GM23338 (cell line): ENCODE data around the gene SMU1.

Experiments used
- CREB1 ChIP-seq: fragments of 250-450 bp; sonication (Bioruptor Pico); IDR thresholded peaks from 2 replicates; pipeline ENCODE4 v1.5.0; 2020; ENCODE audit warnings: low read depth, mild to moderate bottlenecking, moderate library complexity
- EZH2 ChIP-seq: fragments of 200-600 bp; sonication (generic); IDR thresholded peaks from one replicate; pipeline ENCODE4 v1.8.0; 2017; ENCODE audit warnings: antibody characterized with exemption, mild to moderate bottlenecking, low read depth; ENCODE audit not compliant: unreplicated experiment
- EZH2phosphoT487 ChIP-seq: fragments of 200-600 bp; sonication (generic); IDR thresholded peaks from one replicate; pipeline ENCODE4 v1.8.1; 2018; ENCODE audit warnings: antibody characterized with exemption; ENCODE audit not compliant: unreplicated experiment
- JUNB ChIP-seq: IDR thresholded peaks from one replicate; pipeline ENCODE4 v1.6.1; 2016; ENCODE audit warnings: antibody characterized with exemption; ENCODE audit not compliant: unreplicated experiment
- POLR2AphosphoS5 ChIP-seq: IDR thresholded peaks from 2 replicates; pipeline ENCODE4 v1.6.1; 2016; ENCODE audit warnings: antibody characterized with exemption, low read depth
- ZNF114 ChIP-seq: fragments of 250-450 bp; sonication (Bioruptor Pico); IDR thresholded peaks from 2 replicates; pipeline ENCODE4 v1.5.0; 2020; ENCODE audit warnings: mild to moderate bottlenecking, moderate library complexity
- ZNF331 ChIP-seq: fragments of 250-450 bp; sonication (Bioruptor Pico); IDR thresholded peaks from 2 replicates; pipeline ENCODE4 v1.5.0; 2020; ENCODE audit warnings: low read depth, mild to moderate bottlenecking, moderate library complexity
- TF ChIP-seq, protein P1 (sequence below), 2 experiments: fragments of 200-600 bp in 1 of 2; sonication (generic) in 1 of 2; conservative IDR thresholded peaks; 2 replicates each; pipeline versions ENCODE4 v1.5.1 to v1.6.1; 2016 to 2017; ENCODE audit warnings: antibody characterized with exemption in 2 of 2, low read depth in 2 of 2, mild to moderate bottlenecking in 2 of 2, moderate library complexity in 1 of 2
- TF ChIP-seq, protein P2 (sequence below): IDR thresholded peaks from one replicate; pipeline ENCODE4 v1.6.1; 2018; ENCODE audit warnings: antibody characterized with exemption; ENCODE audit not compliant: unreplicated experiment
- TF ChIP-seq, protein P3 (sequence below): fragments of 250-450 bp; sonication (Bioruptor Pico); IDR thresholded peaks from 2 replicates; pipeline ENCODE4 v1.5.0; 2020; ENCODE audit warnings: mild to moderate bottlenecking, moderate library complexity
- TF ChIP-seq, protein P4 (sequence below): IDR thresholded peaks from 2 replicates; pipeline ENCODE4 v1.6.1; 2016; ENCODE audit warnings: antibody characterized with exemption

DNA sequence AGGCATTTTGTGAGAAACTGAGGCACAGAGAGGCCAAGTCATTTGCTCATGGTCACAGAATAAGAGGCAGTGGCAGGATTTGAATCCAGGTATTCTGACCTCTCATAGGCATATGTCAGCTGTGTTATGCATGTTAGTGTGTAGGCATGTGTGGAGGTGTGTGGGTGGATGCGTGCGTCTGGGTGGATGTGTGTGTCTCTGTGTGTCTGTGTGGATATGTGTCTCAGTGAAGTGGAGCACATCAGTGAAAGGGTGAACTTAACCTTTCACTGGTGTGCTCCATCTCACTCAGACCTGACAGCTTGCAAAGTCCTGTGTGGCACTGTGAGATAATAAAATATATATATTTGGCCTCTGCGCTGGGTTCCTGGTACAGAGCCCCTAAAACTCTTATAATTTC lies 32.0 kb upstream of the SMU1 start:
- TF ChIP-seq POLR2AphosphoS5 (no peak), CREB1 (no peak), EZH2 (no peak), EZH2phosphoT487 (no peak), ZNF331 (no peak), ZNF114 (CRISPR knock-in tag) (no peak), JUNB (no peak)
- TF ChIP-seq, protein P1, sequence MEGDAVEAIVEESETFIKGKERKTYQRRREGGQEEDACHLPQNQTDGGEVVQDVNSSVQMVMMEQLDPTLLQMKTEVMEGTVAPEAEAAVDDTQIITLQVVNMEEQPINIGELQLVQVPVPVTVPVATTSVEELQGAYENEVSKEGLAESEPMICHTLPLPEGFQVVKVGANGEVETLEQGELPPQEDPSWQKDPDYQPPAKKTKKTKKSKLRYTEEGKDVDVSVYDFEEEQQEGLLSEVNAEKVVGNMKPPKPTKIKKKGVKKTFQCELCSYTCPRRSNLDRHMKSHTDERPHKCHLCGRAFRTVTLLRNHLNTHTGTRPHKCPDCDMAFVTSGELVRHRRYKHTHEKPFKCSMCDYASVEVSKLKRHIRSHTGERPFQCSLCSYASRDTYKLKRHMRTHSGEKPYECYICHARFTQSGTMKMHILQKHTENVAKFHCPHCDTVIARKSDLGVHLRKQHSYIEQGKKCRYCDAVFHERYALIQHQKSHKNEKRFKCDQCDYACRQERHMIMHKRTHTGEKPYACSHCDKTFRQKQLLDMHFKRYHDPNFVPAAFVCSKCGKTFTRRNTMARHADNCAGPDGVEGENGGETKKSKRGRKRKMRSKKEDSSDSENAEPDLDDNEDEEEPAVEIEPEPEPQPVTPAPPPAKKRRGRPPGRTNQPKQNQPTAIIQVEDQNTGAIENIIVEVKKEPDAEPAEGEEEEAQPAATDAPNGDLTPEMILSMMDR (conservative IDR thresholded peaks at IDR 0.05; ENCODE audit: low read depth in 2 of 2), result no peak
- TF ChIP-seq, protein P2, sequence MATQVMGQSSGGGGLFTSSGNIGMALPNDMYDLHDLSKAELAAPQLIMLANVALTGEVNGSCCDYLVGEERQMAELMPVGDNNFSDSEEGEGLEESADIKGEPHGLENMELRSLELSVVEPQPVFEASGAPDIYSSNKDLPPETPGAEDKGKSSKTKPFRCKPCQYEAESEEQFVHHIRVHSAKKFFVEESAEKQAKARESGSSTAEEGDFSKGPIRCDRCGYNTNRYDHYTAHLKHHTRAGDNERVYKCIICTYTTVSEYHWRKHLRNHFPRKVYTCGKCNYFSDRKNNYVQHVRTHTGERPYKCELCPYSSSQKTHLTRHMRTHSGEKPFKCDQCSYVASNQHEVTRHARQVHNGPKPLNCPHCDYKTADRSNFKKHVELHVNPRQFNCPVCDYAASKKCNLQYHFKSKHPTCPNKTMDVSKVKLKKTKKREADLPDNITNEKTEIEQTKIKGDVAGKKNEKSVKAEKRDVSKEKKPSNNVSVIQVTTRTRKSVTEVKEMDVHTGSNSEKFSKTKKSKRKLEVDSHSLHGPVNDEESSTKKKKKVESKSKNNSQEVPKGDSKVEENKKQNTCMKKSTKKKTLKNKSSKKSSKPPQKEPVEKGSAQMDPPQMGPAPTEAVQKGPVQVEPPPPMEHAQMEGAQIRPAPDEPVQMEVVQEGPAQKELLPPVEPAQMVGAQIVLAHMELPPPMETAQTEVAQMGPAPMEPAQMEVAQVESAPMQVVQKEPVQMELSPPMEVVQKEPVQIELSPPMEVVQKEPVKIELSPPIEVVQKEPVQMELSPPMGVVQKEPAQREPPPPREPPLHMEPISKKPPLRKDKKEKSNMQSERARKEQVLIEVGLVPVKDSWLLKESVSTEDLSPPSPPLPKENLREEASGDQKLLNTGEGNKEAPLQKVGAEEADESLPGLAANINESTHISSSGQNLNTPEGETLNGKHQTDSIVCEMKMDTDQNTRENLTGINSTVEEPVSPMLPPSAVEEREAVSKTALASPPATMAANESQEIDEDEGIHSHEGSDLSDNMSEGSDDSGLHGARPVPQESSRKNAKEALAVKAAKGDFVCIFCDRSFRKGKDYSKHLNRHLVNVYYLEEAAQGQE, result no peak
- TF ChIP-seq, protein P3, sequence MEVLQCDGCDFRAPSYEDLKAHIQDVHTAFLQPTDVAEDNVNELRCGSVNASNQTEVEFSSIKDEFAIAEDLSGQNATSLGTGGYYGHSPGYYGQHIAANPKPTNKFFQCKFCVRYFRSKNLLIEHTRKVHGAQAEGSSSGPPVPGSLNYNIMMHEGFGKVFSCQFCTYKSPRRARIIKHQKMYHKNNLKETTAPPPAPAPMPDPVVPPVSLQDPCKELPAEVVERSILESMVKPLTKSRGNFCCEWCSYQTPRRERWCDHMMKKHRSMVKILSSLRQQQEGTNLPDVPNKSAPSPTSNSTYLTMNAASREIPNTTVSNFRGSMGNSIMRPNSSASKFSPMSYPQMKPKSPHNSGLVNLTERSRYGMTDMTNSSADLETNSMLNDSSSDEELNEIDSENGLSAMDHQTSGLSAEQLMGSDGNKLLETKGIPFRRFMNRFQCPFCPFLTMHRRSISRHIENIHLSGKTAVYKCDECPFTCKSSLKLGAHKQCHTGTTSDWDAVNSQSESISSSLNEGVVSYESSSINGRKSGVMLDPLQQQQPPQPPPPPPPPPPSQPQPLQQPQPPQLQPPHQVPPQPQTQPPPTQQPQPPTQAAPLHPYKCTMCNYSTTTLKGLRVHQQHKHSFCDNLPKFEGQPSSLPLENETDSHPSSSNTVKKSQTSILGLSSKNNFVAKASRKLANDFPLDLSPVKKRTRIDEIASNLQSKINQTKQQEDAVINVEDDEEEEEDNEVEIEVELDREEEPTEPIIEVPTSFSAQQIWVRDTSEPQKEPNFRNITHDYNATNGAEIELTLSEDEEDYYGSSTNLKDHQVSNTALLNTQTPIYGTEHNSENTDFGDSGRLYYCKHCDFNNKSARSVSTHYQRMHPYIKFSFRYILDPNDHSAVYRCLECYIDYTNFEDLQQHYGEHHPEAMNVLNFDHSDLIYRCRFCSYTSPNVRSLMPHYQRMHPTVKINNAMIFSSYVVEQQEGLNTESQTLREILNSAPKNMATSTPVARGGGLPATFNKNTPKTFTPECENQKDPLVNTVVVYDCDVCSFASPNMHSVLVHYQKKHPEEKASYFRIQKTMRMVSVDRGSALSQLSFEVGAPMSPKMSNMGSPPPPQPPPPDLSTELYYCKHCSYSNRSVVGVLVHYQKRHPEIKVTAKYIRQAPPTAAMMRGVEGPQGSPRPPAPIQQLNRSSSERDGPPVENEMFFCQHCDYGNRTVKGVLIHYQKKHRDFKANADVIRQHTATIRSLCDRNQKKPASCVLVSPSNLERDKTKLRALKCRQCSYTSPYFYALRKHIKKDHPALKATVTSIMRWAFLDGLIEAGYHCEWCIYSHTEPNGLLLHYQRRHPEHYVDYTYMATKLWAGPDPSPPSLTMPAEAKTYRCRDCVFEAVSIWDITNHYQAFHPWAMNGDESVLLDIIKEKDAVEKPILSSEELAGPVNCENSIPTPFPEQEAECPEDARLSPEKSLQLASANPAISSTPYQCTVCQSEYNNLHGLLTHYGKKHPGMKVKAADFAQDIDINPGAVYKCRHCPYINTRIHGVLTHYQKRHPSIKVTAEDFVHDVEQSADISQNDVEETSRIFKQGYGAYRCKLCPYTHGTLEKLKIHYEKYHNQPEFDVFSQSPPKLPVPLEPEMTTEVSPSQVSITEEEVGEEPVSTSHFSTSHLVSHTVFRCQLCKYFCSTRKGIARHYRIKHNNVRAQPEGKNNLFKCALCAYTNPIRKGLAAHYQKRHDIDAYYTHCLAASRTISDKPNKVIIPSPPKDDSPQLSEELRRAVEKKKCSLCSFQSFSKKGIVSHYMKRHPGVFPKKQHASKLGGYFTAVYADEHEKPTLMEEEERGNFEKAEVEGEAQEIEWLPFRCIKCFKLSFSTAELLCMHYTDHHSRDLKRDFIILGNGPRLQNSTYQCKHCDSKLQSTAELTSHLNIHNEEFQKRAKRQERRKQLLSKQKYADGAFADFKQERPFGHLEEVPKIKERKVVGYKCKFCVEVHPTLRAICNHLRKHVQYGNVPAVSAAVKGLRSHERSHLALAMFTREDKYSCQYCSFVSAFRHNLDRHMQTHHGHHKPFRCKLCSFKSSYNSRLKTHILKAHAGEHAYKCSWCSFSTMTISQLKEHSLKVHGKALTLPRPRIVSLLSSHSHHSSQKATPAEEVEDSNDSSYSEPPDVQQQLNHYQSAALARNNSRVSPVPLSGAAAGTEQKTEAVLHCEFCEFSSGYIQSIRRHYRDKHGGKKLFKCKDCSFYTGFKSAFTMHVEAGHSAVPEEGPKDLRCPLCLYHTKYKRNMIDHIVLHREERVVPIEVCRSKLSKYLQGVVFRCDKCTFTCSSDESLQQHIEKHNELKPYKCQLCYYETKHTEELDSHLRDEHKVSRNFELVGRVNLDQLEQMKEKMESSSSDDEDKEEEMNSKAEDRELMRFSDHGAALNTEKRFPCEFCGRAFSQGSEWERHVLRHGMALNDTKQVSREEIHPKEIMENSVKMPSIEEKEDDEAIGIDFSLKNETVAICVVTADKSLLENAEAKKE (CRISPR knock-in tag), result no peak
- TF ChIP-seq, protein P4, sequence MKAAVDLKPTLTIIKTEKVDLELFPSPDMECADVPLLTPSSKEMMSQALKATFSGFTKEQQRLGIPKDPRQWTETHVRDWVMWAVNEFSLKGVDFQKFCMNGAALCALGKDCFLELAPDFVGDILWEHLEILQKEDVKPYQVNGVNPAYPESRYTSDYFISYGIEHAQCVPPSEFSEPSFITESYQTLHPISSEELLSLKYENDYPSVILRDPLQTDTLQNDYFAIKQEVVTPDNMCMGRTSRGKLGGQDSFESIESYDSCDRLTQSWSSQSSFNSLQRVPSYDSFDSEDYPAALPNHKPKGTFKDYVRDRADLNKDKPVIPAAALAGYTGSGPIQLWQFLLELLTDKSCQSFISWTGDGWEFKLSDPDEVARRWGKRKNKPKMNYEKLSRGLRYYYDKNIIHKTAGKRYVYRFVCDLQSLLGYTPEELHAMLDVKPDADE, result no peak
